ENCODE data around the gene FOXA1.

GRCh38 chr14:37608649-37609048, 13.6 kb upstream of the FOXA1 start:
- TF ChIP-seq POLR2A (IDR thresholded peaks at IDR 0.05; ENCODE audit: low read depth, low read length): no peak
- no peak for TF ChIP-seq POLR2AphosphoS5 (IDR thresholded peaks at IDR 0.05; ENCODE audit: low read depth, low read length)
- no peak for TF ChIP-seq TAF1 (IDR thresholded peaks at IDR 0.05; ENCODE audit: low read depth, low read length)
- TF ChIP-seq PAX5 (IDR thresholded peaks at IDR 0.05; ENCODE audit: insufficient read depth, low read length, severe bottlenecking): no peak
- no peak for TF ChIP-seq POU2F2 (IDR thresholded peaks at IDR 0.05; ENCODE audit: low read depth, low read length)
- TF ChIP-seq SPI1 (IDR thresholded peaks at IDR 0.05; ENCODE audit: low read depth, low read length): no peak

All from GM12891 (cell line).